Neural cell (in vitro differentiated cells): ENCODE results near the gene ARHGAP10. TPM values are rescaled to one million over a fixed set of nuclear protein-coding genes. Genes with fewer than 3 reads are reported as not detected.
"Not testable (repeated sequence)": the region's sequence is repeated elsewhere in the genome, so short reads cannot be mapped to it uniquely, and the experiment has no call there.

Source experiments
- H2AFZ ChIP-seq: fragments of 200-600, 300-800 bp; sonication (generic), shearing (Covaris generic); 2 replicates; pipeline ENCODE4 v1.6.0; 2014; ENCODE audit warnings: low read depth, mild to moderate bottlenecking, antibody characterized with exemption, low read length, moderate library complexity
- H3F3A ChIP-seq: fragments of 200-600 bp; shearing (Covaris generic); 2 replicates; pipeline ENCODE4 v1.6.1; 2016; ENCODE audit warnings: mild to moderate bottlenecking, moderate library complexity, mixed read lengths, antibody characterized with exemption, low read length; ENCODE audit not compliant: insufficient read depth, poor library complexity, severe bottlenecking
- H3K27ac ChIP-seq: fragments of 200-600, 300-800 bp; sonication (generic), shearing (Covaris generic); 2 replicates; pipeline ENCODE4 v1.5.1; 2014; ENCODE audit warnings: mild to moderate bottlenecking, low read length, moderate library complexity
- H3K27me3 ChIP-seq: fragments of 300-800, 200-600 bp; sonication (generic), shearing (Covaris generic); 2 replicates; pipeline ENCODE4 v1.6.0; 2014; ENCODE audit warnings: mild to moderate bottlenecking, low read depth, low read length, moderate library complexity; ENCODE audit not compliant: insufficient read depth
- H3K36me3 ChIP-seq: fragments of 300-800, 200-600 bp; sonication (generic), shearing (Covaris generic); 2 replicates; pipeline ENCODE4 v1.5.1; 2014; ENCODE audit warnings: mild to moderate bottlenecking, antibody characterized with exemption, low read length, moderate library complexity; ENCODE audit not compliant: insufficient read depth
- H3K4me2 ChIP-seq: fragments of 300-800, 200-600 bp; sonication (generic), shearing (Covaris generic); 2 replicates; pipeline ENCODE4 v1.6.0; 2014; ENCODE audit warnings: mild to moderate bottlenecking, low read length
- H3K4me3 ChIP-seq: fragments of 300-800, 200-600 bp; sonication (generic), shearing (Covaris generic); 2 replicates; pipeline ENCODE4 v1.5.1; 2014; ENCODE audit warnings: mild to moderate bottlenecking, low read length, moderate library complexity
- H3K79me2 ChIP-seq: fragments of 200-600 bp; shearing (Covaris generic); replicated peaks from 2 replicates; pipeline ENCODE4 v1.6.0; 2014; ENCODE audit warnings: mild to moderate bottlenecking, low read length, moderate library complexity; ENCODE audit not compliant: insufficient read depth
- H3K9ac ChIP-seq: fragments of 300-800, 200-600 bp; sonication (generic), shearing (Covaris generic); 2 replicates; pipeline ENCODE4 v1.6.1; 2016; ENCODE audit warnings: mild to moderate bottlenecking, low read length, mixed read lengths
- H3K9me2 ChIP-seq: fragments of 200-600 bp; shearing (Covaris generic); 2 replicates; pipeline ENCODE4 v1.6.1; 2016; ENCODE audit warnings: mild to moderate bottlenecking, low read length, mixed read lengths; ENCODE audit not compliant: insufficient read depth
- H3K9me3 ChIP-seq: fragments of 200-600, 300-800 bp; sonication (generic), shearing (Covaris generic); 2 replicates; pipeline ENCODE4 v1.6.1; 2016; ENCODE audit warnings: mild to moderate bottlenecking, mixed run types, low read length, moderate library complexity, mixed read lengths
- H4K20me1 ChIP-seq: fragments of 200-600 bp; shearing (Covaris generic); 2 replicates; pipeline ENCODE4 v1.6.1; 2016; ENCODE audit warnings: mild to moderate bottlenecking, mixed run types; ENCODE audit not compliant: insufficient read depth
- EP300 ChIP-seq: fragments of 450-650 bp; conservative IDR thresholded peaks from 2 replicates; pipeline ENCODE4 v1.6.1; 2014; ENCODE audit warnings: antibody characterized with exemption, mild to moderate bottlenecking, moderate library complexity; ENCODE audit not compliant: poor library complexity, severe bottlenecking
- EZH2 ChIP-seq: fragments of 200-600, 300-800 bp; shearing (Covaris generic), sonication (generic); IDR thresholded peaks from 2 replicates; pipeline ENCODE4 v1.6.1; 2014; ENCODE audit warnings: antibody characterized with exemption, low read length, borderline replicate concordance, mild to moderate bottlenecking; ENCODE audit not compliant: insufficient read depth, poor library complexity, severe bottlenecking
- MXI1 ChIP-seq: fragments of 450-650 bp; conservative IDR thresholded peaks from 2 replicates; pipeline ENCODE4 v1.6.1; 2014; ENCODE audit warnings: antibody characterized with exemption, mild to moderate bottlenecking; ENCODE audit not compliant: poor library complexity, severe bottlenecking
- POLR2AphosphoS5 ChIP-seq: IDR thresholded peaks from 2 replicates; pipeline ENCODE4 v1.6.1; 2012
- RAD21 ChIP-seq: fragments of 450-650 bp; conservative IDR thresholded peaks from 2 replicates; pipeline ENCODE4 v1.6.1; 2014; ENCODE audit warnings: antibody characterized with exemption, mild to moderate bottlenecking, moderate library complexity
- REST ChIP-seq: IDR thresholded peaks from 2 replicates; pipeline ENCODE4 v1.6.1; 2012; ENCODE audit warnings: borderline replicate concordance
- SMC3 ChIP-seq: fragments of 450-650 bp; conservative IDR thresholded peaks from 2 replicates; pipeline ENCODE4 v1.6.1; 2014; ENCODE audit warnings: antibody characterized with exemption, mild to moderate bottlenecking, moderate library complexity; ENCODE audit not compliant: poor library complexity
- TAF1 ChIP-seq: IDR thresholded peaks from 2 replicates; pipeline ENCODE4 v1.6.1; 2012; ENCODE audit warnings: low read depth
- polyA plus RNA-seq: library from polyadenylated mRNA; depleted of rRNA; stranded (reverse); fragments of >200 nt; gene quantifications from 2 replicates; pipeline ENCODE4 v1.2.3, GENCODE V29; 2014
- TF ChIP-seq, protein P1 (sequence below): fragments of 450-650 bp; IDR thresholded peaks from 2 replicates; pipeline ENCODE4 v1.5.1; 2014; ENCODE audit warnings: antibody characterized with exemption, mild to moderate bottlenecking, moderate library complexity; ENCODE audit not compliant: poor library complexity, severe bottlenecking

The ARHGAP10 gene
- polyA plus RNA-seq, 1 donor from 2014 or later = 1.2 TPM

- Histone ChIP-seq H3K9me2 (no peaks in the 10 kb centered on the region), H3K4me3 (no peak overlapping the region), H3K9ac (no peak overlapping the region), H2AFZ (no peak overlapping the region), H3K27me3 (no peaks in the 10 kb centered on the region), H3K4me2 (no peak overlapping the region), H3F3A (no peaks in the 10 kb centered on the region), H3K36me3 (no peaks in the 10 kb centered on the region), H3K79me2 (no peaks in the 10 kb centered on the region), H4K20me1 (no peaks in the 10 kb centered on the region), H3K27ac (no peak overlapping the region), H3K9me3 (no peaks in the 10 kb centered on the region)
- TF ChIP-seq REST (no peak), EZH2 (no peak), SMC3 (no peak), POLR2AphosphoS5 (no peak), RAD21 (no peak), MXI1 (no peak), EP300 (no peak), TAF1 (no peak)
- TF ChIP-seq, protein P1, sequence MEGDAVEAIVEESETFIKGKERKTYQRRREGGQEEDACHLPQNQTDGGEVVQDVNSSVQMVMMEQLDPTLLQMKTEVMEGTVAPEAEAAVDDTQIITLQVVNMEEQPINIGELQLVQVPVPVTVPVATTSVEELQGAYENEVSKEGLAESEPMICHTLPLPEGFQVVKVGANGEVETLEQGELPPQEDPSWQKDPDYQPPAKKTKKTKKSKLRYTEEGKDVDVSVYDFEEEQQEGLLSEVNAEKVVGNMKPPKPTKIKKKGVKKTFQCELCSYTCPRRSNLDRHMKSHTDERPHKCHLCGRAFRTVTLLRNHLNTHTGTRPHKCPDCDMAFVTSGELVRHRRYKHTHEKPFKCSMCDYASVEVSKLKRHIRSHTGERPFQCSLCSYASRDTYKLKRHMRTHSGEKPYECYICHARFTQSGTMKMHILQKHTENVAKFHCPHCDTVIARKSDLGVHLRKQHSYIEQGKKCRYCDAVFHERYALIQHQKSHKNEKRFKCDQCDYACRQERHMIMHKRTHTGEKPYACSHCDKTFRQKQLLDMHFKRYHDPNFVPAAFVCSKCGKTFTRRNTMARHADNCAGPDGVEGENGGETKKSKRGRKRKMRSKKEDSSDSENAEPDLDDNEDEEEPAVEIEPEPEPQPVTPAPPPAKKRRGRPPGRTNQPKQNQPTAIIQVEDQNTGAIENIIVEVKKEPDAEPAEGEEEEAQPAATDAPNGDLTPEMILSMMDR = no peak
These were observed 265.0 kb downstream of the ARHGAP10 start for GRCh38 chr4:147996859-147997258.

- H2AFZ ChIP-seq, H3K9me2 ChIP-seq, H3K4me2 ChIP-seq, H3K4me3 ChIP-seq, H3K27me3 ChIP-seq, H4K20me1 ChIP-seq, H3F3A ChIP-seq, H3K79me2 ChIP-seq, H3K9ac ChIP-seq, H3K27ac ChIP-seq, H3K36me3 ChIP-seq, H3K9me3 ChIP-seq: not testable (repeated sequence)
These were observed 268.1 kb downstream of the ARHGAP10 start for GRCh38 chr4:148000038-148000437.

- H3K4me3 ChIP-seq = no peak overlapping the region
- H3K27me3 ChIP-seq = no peaks in the 10 kb centered on the region
- H3K79me2 ChIP-seq = no peaks in the 10 kb centered on the region
- H3K27ac ChIP-seq = no peak overlapping the region
- no peak overlapping the region for H3K9ac ChIP-seq
- no peak overlapping the region for H2AFZ ChIP-seq
- H3K9me3 ChIP-seq = no peaks in the 10 kb centered on the region
- H3F3A ChIP-seq = no peaks in the 10 kb centered on the region
- H3K4me2 ChIP-seq = no peak overlapping the region
- no peaks in the 10 kb centered on the region for H3K9me2 ChIP-seq
- no peaks in the 10 kb centered on the region for H3K36me3 ChIP-seq
- TF ChIP-seq SMC3 (no peak), EZH2 (no peak), POLR2AphosphoS5 (no peak), MXI1 (no peak), REST (no peak), TAF1 (no peak), EP300 (no peak), RAD21 (no peak)
- TF ChIP-seq, protein P1 = no peak
- no peaks in the 10 kb centered on the region for H4K20me1 ChIP-seq
These were observed 272.5 kb downstream of the ARHGAP10 start for GRCh38 chr4:148004228-148004857.
